ENCODE measurements around the gene MPP2.

- TF ChIP-seq POLR2AphosphoS5 (IDR thresholded peaks at IDR 0.05; ENCODE audit: borderline replicate concordance, low read depth, low read length) (no peak), EZH2 (IDR thresholded peaks at IDR 0.05) (no peak)
Measured at GRCh38 chr17:43882761-43883415, 24.4 kb downstream of the MPP2 start.
